SK-N-SH treated with all-trans-retinoic acid at 6 μM for 48 hours (cell line): ENCODE data around the gene TTC39C.

Experiments
- ATAC-seq: fragments of 200-7000 bp; cut with Tn5 transposase; 3 replicates; pipeline ENCODE4 v1.9.1; 2020; ENCODE audit warnings: mild to moderate bottlenecking, moderate library complexity
- ARNTL ChIP-seq: fragments of 450-650 bp; formaldehyde crosslinking; IDR thresholded peaks from 2 replicates; pipeline ENCODE4 v1.5.0; 2020; ENCODE audit warnings: low read depth, mild to moderate bottlenecking, moderate library complexity, borderline replicate concordance
- BACH2 ChIP-seq: fragments of 250-450 bp; sonication (Bioruptor Pico); IDR thresholded peaks from 2 replicates; pipeline ENCODE4 v1.9.0; 2021; ENCODE audit warnings: mild to moderate bottlenecking, borderline replicate concordance
- CREB5 ChIP-seq: fragments of 250-450 bp; sonication (Bioruptor Pico); IDR thresholded peaks from 2 replicates; pipeline ENCODE4 v1.5.1; 2020; ENCODE audit warnings: low read depth, mild to moderate bottlenecking, moderate library complexity
- CSDC2 ChIP-seq: fragments of 250-450 bp; sonication (Bioruptor Pico); IDR thresholded peaks from 2 replicates; pipeline ENCODE4 v1.5.0; 2020; ENCODE audit warnings: mild to moderate bottlenecking, moderate library complexity
- ESRRG ChIP-seq: fragments of 250-450 bp; sonication (Bioruptor Pico); IDR thresholded peaks from 2 replicates; pipeline ENCODE4 v1.6.1; 2021; ENCODE audit warnings: mild to moderate bottlenecking
- GLIS3 ChIP-seq: fragments of 250-450 bp; sonication (Bioruptor Pico); IDR thresholded peaks from 2 replicates; pipeline ENCODE4 v1.5.0; 2020; ENCODE audit warnings: mild to moderate bottlenecking, moderate library complexity
- ISL1 ChIP-seq: fragments of 250-450 bp; sonication (Bioruptor Pico); IDR thresholded peaks from 2 replicates; pipeline ENCODE4 v2.1.2; 2022; ENCODE audit warnings: mild to moderate bottlenecking, moderate library complexity
- OSR1 ChIP-seq: fragments of 250-450 bp; sonication (Bioruptor Pico); IDR thresholded peaks from 2 replicates; pipeline ENCODE4 v1.8.0; 2022; ENCODE audit warnings: moderate library complexity, mild to moderate bottlenecking, inconsistent platforms
- POU6F1 ChIP-seq: fragments of 250-450 bp; sonication (Bioruptor Pico); IDR thresholded peaks from 2 replicates; pipeline ENCODE4 v1.8.0; 2021; ENCODE audit warnings: low read depth, mild to moderate bottlenecking, moderate library complexity, borderline replicate concordance
- RARB ChIP-seq: fragments of 250-450 bp; sonication (Bioruptor Pico); IDR thresholded peaks from 2 replicates; pipeline ENCODE4 v1.8.0; 2021; ENCODE audit warnings: mild to moderate bottlenecking, moderate library complexity
- SNAI2 ChIP-seq: fragments of 250-450 bp; sonication (Bioruptor Pico); IDR thresholded peaks from 2 replicates; pipeline ENCODE4 v1.5.0; 2020; ENCODE audit warnings: mild to moderate bottlenecking, moderate library complexity
- TCF4 ChIP-seq: fragments of 250-450 bp; sonication (Bioruptor Pico); IDR thresholded peaks from 2 replicates; pipeline ENCODE4 v1.8.0; 2021; ENCODE audit warnings: mild to moderate bottlenecking, moderate library complexity, borderline replicate concordance
- TOX ChIP-seq: fragments of 250-450 bp; sonication (Bioruptor Pico); IDR thresholded peaks from 2 replicates; pipeline ENCODE4 v1.8.0; 2021; ENCODE audit warnings: mild to moderate bottlenecking, moderate library complexity, borderline replicate concordance
- ZC3H10 ChIP-seq: fragments of 250-450 bp; sonication (Bioruptor Pico); IDR thresholded peaks from 2 replicates; pipeline ENCODE4 v1.5.1; 2021; ENCODE audit warnings: mild to moderate bottlenecking, moderate library complexity
- ZFP3 ChIP-seq: fragments of 250-450 bp; sonication (Bioruptor Pico); IDR thresholded peaks from 2 replicates; pipeline ENCODE4 v1.5.0; 2020; ENCODE audit warnings: mild to moderate bottlenecking, moderate library complexity
- ZFP30 ChIP-seq: fragments of 450-650 bp; formaldehyde crosslinking; IDR thresholded peaks from 2 replicates; pipeline ENCODE4 v1.5.0; 2022; ENCODE audit warnings: mild to moderate bottlenecking, moderate library complexity
- ZNF565 ChIP-seq: fragments of 450-650 bp; formaldehyde crosslinking; conservative IDR thresholded peaks from 2 replicates; pipeline ENCODE4 v1.5.0; 2020; ENCODE audit warnings: low read depth, mild to moderate bottlenecking, moderate library complexity
- ZNF70 ChIP-seq: fragments of 450-650 bp; formaldehyde crosslinking; IDR thresholded peaks from 2 replicates; pipeline ENCODE4 v1.5.0; 2020; ENCODE audit warnings: mild to moderate bottlenecking, moderate library complexity
- ZNF8 ChIP-seq: fragments of 450-650 bp; formaldehyde crosslinking; IDR thresholded peaks from 2 replicates; pipeline ENCODE4 v1.5.0; 2020; ENCODE audit warnings: mild to moderate bottlenecking, moderate library complexity
- TF ChIP-seq, protein P1 (sequence below): fragments of 250-450 bp; sonication (Bioruptor Pico); IDR thresholded peaks from 2 replicates; pipeline ENCODE4 v1.8.0; 2020; ENCODE audit warnings: mild to moderate bottlenecking, moderate library complexity, borderline replicate concordance
- TF ChIP-seq, protein P2 (sequence below): fragments of 250-450 bp; sonication (Bioruptor Pico); IDR thresholded peaks from 2 replicates; pipeline ENCODE4 v1.5.0; 2020; ENCODE audit warnings: mild to moderate bottlenecking, moderate library complexity

TTC39C gene

DNA sequence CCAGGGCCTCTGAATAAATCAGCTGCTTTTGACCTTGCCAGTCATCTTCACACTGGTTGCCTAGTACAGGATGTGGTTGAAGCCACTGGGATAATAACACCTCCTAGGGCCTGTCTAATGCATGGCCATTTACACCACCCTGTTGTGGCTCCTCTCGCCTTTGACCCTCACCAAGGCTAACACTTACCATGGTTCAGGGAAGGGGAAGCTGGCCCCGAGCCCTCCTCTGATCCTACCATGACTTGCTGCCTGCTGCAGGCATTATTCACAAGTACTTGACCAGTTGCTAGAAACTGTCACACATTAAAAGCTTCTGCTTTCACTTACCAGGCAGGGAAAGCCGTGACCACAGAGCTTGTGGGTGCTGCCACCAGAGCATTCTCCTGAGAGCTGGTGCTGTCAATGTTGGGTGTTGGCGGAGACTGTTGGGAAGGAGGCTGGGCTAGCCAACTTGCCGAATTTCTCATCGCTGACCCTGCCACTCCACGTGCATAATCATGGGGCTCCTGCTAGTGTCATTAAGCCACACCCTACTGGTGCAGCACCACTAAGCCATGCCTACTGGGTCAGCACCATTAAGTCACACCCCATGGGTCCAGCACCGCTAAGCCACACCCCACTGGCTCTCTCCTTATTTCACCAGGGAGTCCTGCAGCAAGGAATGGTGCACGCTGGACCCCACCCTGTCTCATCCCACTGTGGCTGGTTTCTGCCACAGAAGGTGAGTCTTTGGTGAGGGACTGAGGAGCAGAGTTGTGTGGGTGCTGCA lies 47.0 kb upstream of the TTC39C start (continued):
- TF ChIP-seq, protein P1, sequence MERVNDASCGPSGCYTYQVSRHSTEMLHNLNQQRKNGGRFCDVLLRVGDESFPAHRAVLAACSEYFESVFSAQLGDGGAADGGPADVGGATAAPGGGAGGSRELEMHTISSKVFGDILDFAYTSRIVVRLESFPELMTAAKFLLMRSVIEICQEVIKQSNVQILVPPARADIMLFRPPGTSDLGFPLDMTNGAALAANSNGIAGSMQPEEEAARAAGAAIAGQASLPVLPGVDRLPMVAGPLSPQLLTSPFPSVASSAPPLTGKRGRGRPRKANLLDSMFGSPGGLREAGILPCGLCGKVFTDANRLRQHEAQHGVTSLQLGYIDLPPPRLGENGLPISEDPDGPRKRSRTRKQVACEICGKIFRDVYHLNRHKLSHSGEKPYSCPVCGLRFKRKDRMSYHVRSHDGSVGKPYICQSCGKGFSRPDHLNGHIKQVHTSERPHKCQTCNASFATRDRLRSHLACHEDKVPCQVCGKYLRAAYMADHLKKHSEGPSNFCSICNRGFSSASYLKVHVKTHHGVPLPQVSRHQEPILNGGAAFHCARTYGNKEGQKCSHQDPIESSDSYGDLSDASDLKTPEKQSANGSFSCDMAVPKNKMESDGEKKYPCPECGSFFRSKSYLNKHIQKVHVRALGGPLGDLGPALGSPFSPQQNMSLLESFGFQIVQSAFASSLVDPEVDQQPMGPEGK (CRISPR knock-in tag), result no peak

DNA sequence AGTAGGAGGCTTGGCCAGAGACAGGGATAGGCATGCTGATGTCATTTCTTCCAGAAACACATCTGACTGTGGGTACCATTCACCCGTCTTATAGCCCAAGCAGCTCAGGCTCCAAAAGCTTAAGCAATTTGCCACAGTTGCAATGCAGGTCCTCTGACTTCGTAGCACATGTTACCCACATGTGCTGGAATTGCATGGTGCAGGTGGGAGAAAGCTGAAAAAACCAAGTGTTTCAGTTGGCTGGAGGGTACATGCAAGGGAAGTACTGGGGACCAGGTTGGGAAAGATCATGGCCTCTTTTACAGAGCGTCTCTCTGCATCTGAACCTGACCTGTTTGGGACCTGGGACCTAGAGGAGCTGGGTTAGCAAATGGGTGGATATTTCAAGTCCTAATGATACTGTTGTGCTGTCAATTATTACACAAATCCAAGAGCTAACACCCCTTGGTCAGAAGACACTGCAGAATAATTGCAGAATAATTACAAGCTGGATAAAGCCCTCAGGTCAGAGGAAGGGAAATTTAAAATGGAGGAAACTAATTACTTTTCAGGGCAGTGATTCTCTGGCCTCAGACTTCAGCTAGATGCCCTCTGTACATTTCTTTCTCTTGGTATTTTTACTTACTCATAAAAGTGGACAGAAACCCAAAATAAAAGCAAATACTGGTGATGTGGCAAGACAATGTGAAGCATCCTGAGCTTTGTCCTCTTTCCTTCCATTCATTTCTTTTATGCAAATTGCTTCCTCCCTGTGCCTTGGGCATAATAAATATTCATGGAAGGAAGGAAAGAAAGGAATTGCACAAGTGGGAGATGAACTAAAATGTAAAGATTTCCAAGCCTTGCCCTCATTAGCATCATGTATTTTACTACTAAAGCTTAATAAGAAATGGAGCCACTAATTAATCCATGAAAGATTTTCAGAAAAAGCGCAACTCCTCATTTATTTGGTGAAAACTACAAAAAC lies 45.6 kb upstream of the TTC39C start:
- no peak for ATAC-seq
- TF ChIP-seq TCF4 (no peak), GLIS3 (CRISPR knock-in tag) (no peak), ZC3H10 (no peak), CSDC2 (CRISPR knock-in tag) (no peak), BACH2 (CRISPR knock-in tag) (no peak), ZFP3 (CRISPR knock-in tag) (no peak), ZNF70 (CRISPR knock-in tag) (no peak), RARB (CRISPR knock-in tag) (no peak), ZNF565 (CRISPR knock-in tag) (no peak), TOX (CRISPR knock-in tag) (no peak), OSR1 (CRISPR knock-in tag) (no peak), ESRRG (CRISPR knock-in tag) (no peak), ISL1 (no peak), CREB5 (CRISPR knock-in tag) (no peak), ZFP30 (CRISPR knock-in tag) (no peak)
- TF ChIP-seq, protein P1 (CRISPR knock-in tag), result no peak
- TF ChIP-seq, protein P2, sequence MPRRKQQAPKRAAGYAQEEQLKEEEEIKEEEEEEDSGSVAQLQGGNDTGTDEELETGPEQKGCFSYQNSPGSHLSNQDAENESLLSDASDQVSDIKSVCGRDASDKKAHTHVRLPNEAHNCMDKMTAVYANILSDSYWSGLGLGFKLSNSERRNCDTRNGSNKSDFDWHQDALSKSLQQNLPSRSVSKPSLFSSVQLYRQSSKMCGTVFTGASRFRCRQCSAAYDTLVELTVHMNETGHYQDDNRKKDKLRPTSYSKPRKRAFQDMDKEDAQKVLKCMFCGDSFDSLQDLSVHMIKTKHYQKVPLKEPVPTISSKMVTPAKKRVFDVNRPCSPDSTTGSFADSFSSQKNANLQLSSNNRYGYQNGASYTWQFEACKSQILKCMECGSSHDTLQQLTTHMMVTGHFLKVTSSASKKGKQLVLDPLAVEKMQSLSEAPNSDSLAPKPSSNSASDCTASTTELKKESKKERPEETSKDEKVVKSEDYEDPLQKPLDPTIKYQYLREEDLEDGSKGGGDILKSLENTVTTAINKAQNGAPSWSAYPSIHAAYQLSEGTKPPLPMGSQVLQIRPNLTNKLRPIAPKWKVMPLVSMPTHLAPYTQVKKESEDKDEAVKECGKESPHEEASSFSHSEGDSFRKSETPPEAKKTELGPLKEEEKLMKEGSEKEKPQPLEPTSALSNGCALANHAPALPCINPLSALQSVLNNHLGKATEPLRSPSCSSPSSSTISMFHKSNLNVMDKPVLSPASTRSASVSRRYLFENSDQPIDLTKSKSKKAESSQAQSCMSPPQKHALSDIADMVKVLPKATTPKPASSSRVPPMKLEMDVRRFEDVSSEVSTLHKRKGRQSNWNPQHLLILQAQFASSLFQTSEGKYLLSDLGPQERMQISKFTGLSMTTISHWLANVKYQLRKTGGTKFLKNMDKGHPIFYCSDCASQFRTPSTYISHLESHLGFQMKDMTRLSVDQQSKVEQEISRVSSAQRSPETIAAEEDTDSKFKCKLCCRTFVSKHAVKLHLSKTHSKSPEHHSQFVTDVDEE (CRISPR knock-in tag), result no peak

GRCh38 chr18:23969664-23970063 lies 44.9 kb upstream of the TTC39C start:
- ATAC-seq, result no peak
- no peak for TF ChIP-seq POU6F1
- TF ChIP-seq ZNF565 (CRISPR knock-in tag), result no peak
- no peak for TF ChIP-seq ISL1
- TF ChIP-seq RARB (CRISPR knock-in tag), result no peak
- no peak for TF ChIP-seq OSR1 (CRISPR knock-in tag)
- TF ChIP-seq TOX (CRISPR knock-in tag), result no peak
- no peak for TF ChIP-seq BACH2 (CRISPR knock-in tag)
- TF ChIP-seq ZNF8 (CRISPR knock-in tag), result no peak
- TF ChIP-seq CREB5 (CRISPR knock-in tag), result no peak
- TF ChIP-seq SNAI2 (CRISPR knock-in tag), result no peak
- TF ChIP-seq ARNTL (CRISPR knock-in tag), result no peak
- no peak for TF ChIP-seq ZNF70 (CRISPR knock-in tag)
- TF ChIP-seq, protein P1 (CRISPR knock-in tag), result no peak
